Activated CD8-positive, alpha-beta memory T cell treated with anti-CD3 and anti-CD28 coated beads for 24 hours (primary cell): Measurements from ENCODE around the gene EGF.
"Not testable (repeated sequence)": the region's sequence is repeated elsewhere in the genome, so short reads cannot be mapped to it uniquely, and the experiment has no call there.

Source experiments
- DNase-seq: peaks from one replicate; pipeline ENCODE4 v3.0.0-alpha.2; 2020

The EGF gene

GRCh38 chr4:109998867-109999584 is 86.3 kb downstream of the EGF start:
- DNase-seq, result no peak

GRCh38 chr4:109999585-109999912 is 86.9 kb downstream of the EGF start:
- DNase-seq, result no peak

GRCh38 chr4:110002326-110002725 is 89.6 kb downstream of the EGF start:
- DNase-seq, result no peak

GRCh38 chr4:110003401-110004187 is 90.9 kb downstream of the EGF start:
- DNase-seq, result no peak

GRCh38 chr4:110004556-110004955 is 91.9 kb downstream of the EGF start:
- DNase-seq, result no peak

- DNase-seq, result no peak
Observed at GRCh38 chr4:110005461-110006056, 92.9 kb downstream of the EGF start.

GRCh38 chr4:110007217-110007616 is 94.5 kb downstream of the EGF start:
- DNase-seq, result no peak

- no peak for DNase-seq
Observed at GRCh38 chr4:110008540-110008939, 95.9 kb downstream of the EGF start.

- no peak for DNase-seq
Observed at GRCh38 chr4:110009550-110009949, 96.9 kb downstream of the EGF start.

- DNase-seq, result no peak
Observed at GRCh38 chr4:110010797-110011196, 98.1 kb downstream of the EGF start.

- DNase-seq, result no peak
Observed at GRCh38 chr4:110012917-110013316, 100.2 kb downstream of the EGF start.

- DNase-seq, result no peak
Observed at GRCh38 chr4:110014233-110014632, 101.5 kb downstream of the EGF start.

- no peak for DNase-seq
Observed at GRCh38 chr4:110019153-110019552, 106.5 kb downstream of the EGF start.

GRCh38 chr4:110020139-110020538 is 107.5 kb downstream of the EGF start:
- no peak for DNase-seq

- no peak for DNase-seq
Observed at GRCh38 chr4:110020646-110021443, 108.2 kb downstream of the EGF start.

- no peak for DNase-seq
Observed at GRCh38 chr4:110022457-110022856, 109.8 kb downstream of the EGF start.

GRCh38 chr4:110025056-110025455 is 112.4 kb downstream of the EGF start:
- DNase-seq, result no peak

- no peak for DNase-seq
Observed at GRCh38 chr4:110025718-110026117, 113.0 kb downstream of the EGF start.

GRCh38 chr4:110032603-110033002 is 119.9 kb downstream of the EGF start:
- DNase-seq, result no peak

- DNase-seq, result no peak
Observed at GRCh38 chr4:110033355-110034025, 120.8 kb downstream of the EGF start.

- no peak for DNase-seq
Observed at GRCh38 chr4:110034026-110034393, 121.3 kb downstream of the EGF start.

GRCh38 chr4:110039164-110039563 is 126.5 kb downstream of the EGF start:
- DNase-seq, result not testable (repeated sequence)

- DNase-seq, result no peak
Observed at GRCh38 chr4:110041735-110042134, 129.1 kb downstream of the EGF start.
